Stimulated activated CD4-positive, alpha-beta T cell treated with anti-CD3 and anti-CD28 coated beads, TNF-alpha, amount 100 ng/mL, for 4 hours (primary cell): Measurements from ENCODE around the gene B3GAT2.
A peak's percentile ranks its signal among the peaks of the same experiment; 100 is the strongest.
"Not testable (repeated sequence)": the region's sequence is repeated elsewhere in the genome, so short reads cannot be mapped to it uniquely, and the experiment has no call there.

ENCODE experiments used
- DNase-seq, 3 experiments: peaks; one replicate each; pipeline ENCODE4 v3.0.0-alpha.2; 2020; ENCODE audit warnings: low read depth in 3 of 3

Gene B3GAT2, protein sequence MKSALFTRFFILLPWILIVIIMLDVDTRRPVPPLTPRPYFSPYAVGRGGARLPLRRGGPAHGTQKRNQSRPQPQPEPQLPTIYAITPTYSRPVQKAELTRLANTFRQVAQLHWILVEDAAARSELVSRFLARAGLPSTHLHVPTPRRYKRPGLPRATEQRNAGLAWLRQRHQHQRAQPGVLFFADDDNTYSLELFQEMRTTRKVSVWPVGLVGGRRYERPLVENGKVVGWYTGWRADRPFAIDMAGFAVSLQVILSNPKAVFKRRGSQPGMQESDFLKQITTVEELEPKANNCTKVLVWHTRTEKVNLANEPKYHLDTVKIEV

DNA sequence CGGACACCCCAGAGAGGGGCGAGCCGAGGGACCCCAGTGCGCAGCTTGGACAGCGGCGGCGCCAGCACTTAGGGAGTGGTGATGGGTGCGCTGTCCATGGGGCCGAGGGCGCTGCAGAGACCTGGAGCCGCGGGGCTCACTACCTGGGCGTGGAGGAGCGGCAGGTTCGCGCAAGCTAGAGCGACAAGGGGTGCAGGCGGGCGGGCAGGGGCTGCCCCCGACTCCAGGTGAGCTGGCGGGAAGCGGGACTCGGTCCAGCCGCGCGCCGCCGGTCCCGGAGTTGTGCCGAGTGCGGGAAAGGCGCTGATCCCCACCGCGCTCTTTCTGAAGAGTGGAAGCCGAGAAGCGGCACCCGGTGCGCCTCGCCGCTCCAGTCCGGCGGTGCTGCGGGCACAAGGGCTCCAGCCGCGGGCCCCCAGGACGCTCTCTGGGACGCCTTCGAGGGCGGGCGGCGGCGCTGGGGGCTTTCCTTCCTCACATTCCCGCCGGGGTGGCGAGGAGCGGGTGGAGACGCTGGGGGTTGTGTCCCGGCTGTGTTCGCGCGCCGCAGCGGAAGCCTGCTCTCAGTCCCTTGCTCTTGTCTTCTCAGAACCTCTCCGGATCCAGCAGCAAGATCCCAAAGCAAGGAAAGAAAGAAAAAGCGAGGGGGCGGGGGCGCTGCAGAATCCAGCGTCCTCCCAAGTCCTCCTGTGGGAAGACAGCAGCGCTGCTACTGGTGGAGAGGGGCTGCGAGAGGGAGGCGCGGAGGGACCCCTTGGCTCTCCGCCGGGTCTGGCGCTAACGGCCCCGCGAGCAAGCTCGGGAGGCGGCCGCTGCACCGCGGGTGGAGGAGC is at the start of gene B3GAT2:
TSS of gene B3GAT2 (minus strand) at position 610 of the 833 bp plus-strand sequence. CDS start 631 bp downstream, outside the sequence.
- no peak for DNase-seq

DNA sequence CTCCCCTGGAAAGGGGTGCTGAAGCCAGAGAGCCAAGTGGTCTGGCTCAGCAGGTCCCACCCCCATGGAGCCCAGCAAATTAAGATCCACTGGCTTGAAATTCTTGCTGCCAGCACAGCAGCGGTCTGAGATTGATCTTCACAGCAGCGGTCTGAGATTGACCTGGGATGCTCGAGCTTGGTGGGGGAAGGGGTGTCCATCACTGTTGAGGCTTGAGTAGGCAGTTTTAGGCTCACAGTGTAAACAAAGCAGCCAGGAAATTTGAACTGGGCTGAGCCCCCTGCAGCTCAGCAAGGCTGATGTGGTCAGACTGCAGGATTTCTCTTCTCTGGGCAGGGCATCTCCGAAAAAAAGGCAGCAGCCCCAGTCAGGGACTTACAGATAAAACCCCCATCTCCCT is 41.3 kb upstream of the B3GAT2 start:
- DNase-seq, result no peak

- no peak for DNase-seq
These were observed 40.5 kb upstream of the B3GAT2 start for GRCh38 chr6:70997379-70997778.

- DNase-seq, result no peak
These were observed 39.2 kb upstream of the B3GAT2 start for GRCh38 chr6:70996106-70996505.

DNA sequence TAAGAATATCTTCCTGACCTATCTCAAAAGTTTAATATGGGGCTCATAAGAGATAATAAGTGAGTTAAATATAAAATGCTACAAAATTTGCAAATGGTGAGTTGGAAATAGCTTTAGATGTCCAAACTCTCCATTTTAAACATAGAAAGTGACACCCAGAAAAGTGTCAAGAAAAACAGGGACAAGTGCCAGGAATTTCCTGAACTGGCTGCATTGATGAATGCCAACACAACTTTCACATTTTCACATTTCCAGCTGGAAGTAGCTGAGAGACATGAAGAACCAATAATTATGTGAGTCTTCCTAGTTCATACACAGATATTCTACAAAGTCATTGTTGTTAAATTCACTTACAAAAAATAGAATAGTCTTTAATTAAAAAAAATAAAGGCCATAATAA is 38.6 kb upstream of the B3GAT2 start:
- no peak for DNase-seq

GRCh38 chr6:70991253-70991652 is 34.4 kb upstream of the B3GAT2 start:
- DNase-seq, result no peak

DNA sequence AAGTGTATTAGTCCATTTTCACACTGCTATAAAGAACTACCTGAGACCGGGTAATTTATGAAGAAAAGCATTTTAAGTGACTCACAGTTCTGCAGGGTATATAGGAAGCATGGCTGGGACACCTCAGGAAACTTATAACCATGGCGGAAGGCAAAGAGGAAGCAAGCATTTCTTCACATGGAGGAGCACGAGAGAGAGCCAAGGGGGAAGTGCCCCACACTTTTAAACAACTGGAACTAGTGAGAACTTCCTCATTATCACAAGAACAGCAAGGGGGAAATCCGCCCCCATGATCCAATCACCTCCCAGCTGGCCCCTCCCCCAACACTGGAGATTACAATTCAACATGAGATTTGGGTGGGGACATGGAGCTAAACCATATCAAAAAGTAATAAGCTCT is 28.3 kb upstream of the B3GAT2 start:
- DNase-seq, result no peak

GRCh38 chr6:70982747-70983146 is 25.9 kb upstream of the B3GAT2 start:
- DNase-seq, result no peak

DNA sequence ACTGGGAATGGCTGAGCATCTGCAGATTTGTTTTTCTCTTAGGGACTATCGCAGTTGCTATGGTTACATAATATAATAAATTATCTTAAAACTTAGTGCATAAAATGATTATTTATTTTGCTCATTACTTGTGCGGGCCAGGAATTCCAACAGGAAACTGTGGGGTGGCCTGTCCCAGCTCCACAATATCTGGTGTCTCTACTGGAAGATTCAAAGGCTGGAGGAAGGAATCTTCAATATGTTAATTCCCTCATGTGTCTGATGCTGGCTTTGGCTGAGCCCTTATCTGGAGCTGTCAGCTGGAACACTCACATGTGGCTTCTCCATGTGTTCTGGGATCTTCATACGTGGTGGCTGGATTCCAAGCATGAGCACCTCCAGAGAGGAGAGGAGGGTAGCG is 23.9 kb upstream of the B3GAT2 start:
- DNase-seq, result no peak

- DNase-seq, result no peak
These were observed 16.7 kb upstream of the B3GAT2 start for GRCh38 chr6:70973604-70974003.

DNA sequence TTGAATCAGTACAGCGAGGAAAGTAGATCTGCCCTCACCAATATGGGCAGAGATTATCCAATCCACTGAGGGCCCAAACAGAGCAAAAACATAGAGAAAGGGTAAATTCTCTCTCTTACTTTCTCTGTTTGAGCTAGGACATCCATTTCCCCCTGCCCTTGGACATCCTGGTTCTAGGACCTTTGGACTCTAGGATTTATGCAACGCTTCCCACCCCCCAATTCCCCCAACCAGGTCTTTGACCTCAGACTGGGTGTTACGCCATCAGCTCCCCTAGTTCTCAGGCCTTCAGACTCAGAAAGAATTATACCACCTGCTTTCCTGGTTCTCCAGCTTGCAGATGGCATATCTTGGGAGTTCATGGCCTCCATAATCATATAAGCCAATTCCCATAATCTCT is 10.2 kb upstream of the B3GAT2 start:
- no peak for DNase-seq

DNA sequence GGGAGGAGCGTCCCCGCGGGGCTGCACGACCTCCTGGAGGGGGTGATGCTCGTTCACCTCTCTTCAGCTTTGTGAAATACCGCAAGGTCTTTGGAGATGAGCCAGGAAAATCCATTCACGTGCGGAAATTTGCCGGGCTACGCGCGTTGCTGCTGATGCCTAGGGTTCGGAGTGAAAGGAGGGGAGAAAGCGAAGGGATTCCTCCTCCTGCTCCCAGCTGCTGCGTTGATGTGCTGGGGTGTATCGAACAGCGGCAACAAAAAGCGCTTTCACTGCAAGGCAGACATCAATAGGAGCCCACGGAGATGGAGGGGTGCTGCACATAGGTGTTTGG is 391 bp upstream of the B3GAT2 start:
- DNase-seq, result no peak

- no peak for DNase-seq
These were observed 739 bp downstream of the B3GAT2 start for GRCh38 chr6:70956191-70956450.

- peak; percentile 69 to 82 (median 74) for DNase-seq
These were observed 1.2 kb downstream of the B3GAT2 start for GRCh38 chr6:70955441-70956190.

DNA sequence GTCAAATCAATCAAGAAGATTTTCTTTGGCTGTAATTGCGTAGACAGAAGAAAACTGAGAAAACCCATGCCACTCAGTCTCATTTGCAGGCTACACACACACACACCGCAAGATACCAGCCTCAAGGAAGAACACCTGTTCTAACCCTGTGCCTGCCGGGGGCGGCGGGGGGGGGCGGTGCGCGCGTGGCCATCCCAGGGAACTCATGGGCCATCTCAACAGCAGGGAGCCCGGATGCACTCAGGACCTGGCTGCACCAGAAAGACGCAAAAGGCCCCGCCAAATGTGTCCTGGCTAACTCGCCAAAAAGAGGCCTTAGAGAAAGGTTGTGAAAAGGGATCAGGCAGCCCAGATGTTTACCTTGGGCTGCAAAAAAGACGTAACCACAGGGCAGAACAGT is 2.1 kb downstream of the B3GAT2 start:
- no peak for DNase-seq

GRCh38 chr6:70954176-70954575 is 2.7 kb downstream of the B3GAT2 start:
- no peak for DNase-seq

GRCh38 chr6:70952608-70953165 is 4.2 kb downstream of the B3GAT2 start:
- DNase-seq, result no peak

GRCh38 chr6:70944321-70944720 is 12.5 kb downstream of the B3GAT2 start:
- not testable (repeated sequence) for DNase-seq

- no peak for DNase-seq
These were observed 23.0 kb downstream of the B3GAT2 start for GRCh38 chr6:70933853-70934252.

GRCh38 chr6:70905742-70906141 is 51.1 kb downstream of the B3GAT2 start:
- DNase-seq, result no peak

DNA sequence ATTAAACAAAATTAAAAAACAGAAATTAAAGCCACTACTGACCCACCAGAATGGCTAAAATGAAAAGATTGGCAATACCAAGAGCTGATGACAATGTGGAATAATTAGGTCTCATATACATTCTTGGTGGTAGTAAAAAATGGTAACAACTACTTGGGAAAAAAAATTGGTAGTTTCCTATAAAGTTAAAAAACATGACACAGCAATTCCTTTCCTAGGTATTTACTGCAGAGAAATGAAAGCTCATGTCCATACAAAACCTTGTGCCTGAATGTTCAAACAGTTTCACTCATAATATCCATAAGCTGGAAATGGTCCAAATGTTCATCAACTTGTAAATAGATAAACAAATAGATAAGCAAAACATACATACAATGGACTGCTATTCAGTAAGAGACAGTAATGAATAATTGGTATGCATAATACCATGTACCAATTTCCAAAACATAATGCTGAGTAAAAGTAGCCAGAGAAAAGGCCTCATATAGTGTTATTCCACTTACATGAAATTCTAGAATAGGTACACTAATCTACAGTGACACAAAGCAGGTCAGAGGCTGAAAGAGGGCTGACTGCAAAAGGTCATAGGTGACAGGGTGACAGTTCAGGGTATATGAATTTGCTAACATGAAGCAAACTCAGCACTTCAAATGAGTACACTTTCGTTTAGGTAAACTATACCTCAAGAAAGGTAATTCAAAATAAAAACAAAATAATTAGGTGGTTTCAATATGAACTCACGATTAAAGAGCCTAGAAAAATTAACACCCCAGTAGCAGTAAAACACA is 53.0 kb downstream of the B3GAT2 start:
- no peak for DNase-seq

DNA sequence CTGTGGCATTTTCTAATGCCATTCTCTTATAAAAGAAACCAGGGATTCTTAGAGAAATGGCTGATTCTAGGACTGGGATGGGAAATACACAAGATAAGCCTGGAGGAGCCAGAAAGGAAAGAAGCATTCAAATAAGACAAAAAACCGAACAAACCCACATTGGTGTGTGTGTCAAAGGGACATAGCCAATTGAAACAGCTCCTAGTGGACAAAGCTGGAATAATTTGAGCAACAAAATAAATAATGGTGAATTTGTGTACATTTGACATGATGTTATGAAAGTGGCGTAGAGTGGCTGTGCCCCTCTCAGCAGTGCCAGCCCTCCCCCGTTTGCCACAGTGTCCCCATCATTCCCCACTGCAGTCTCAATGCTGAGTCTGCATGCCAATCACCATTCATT is 55.5 kb downstream of the B3GAT2 start:
- no peak for DNase-seq
